Measurements from ENCODE around the gene RALGAPB.

DNA sequence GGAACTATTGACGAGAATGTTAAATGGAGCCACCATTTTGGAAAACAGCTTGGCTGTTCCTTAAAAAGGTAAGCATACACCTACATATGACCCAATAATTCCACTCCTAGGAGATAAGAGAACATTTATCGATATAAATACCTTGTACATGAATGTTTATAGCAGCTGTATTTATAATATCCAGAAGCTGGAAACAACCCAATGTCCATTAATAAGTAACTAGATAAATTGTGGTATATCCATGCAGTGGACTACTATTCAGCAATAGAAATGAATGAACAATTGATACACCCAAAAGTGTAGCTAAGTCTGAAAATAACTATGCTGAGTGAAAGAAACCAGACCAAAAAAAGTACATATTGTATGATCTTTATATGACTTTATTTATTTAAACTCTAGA, 66.1 kb downstream of the RALGAPB start:
- TF ChIP-seq, protein P1, sequence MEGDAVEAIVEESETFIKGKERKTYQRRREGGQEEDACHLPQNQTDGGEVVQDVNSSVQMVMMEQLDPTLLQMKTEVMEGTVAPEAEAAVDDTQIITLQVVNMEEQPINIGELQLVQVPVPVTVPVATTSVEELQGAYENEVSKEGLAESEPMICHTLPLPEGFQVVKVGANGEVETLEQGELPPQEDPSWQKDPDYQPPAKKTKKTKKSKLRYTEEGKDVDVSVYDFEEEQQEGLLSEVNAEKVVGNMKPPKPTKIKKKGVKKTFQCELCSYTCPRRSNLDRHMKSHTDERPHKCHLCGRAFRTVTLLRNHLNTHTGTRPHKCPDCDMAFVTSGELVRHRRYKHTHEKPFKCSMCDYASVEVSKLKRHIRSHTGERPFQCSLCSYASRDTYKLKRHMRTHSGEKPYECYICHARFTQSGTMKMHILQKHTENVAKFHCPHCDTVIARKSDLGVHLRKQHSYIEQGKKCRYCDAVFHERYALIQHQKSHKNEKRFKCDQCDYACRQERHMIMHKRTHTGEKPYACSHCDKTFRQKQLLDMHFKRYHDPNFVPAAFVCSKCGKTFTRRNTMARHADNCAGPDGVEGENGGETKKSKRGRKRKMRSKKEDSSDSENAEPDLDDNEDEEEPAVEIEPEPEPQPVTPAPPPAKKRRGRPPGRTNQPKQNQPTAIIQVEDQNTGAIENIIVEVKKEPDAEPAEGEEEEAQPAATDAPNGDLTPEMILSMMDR (IDR thresholded peaks at IDR 0.05 in 8 of 11, conservative IDR thresholded peaks at IDR 0.05 in 3 of 11): no peak
- no peak for TF ChIP-seq POLR2A (IDR thresholded peaks at IDR 0.05)

All from spleen (tissue), 7 donors.